Measurements from ENCODE around the gene TMEM26. TPM values are rescaled to one million over a fixed set of nuclear protein-coding genes. Genes with fewer than 3 reads are reported as not detected.
A peak's percentile ranks its signal among the peaks of the same experiment; 100 is the strongest.

TMEM26 gene
- total and polyA plus RNA-seq, 4 donors: 0.16 to 5.8 (median 0.80) TPM

- peaks cover 0 to 9% (median 0%) of the 10 kb centered on the region in 4 donors for H3K36me3 ChIP-seq (ENCODE audit: control insufficient read depth in 4 of 4, insufficient read depth in 4 of 4, low read length in 4 of 4)
- H3K9me3 ChIP-seq (ENCODE audit: control insufficient read depth in 4 of 4, insufficient read depth in 3 of 4, low read length in 3 of 4): no peaks in the 10 kb centered on the region
- TF ChIP-seq, protein P1, sequence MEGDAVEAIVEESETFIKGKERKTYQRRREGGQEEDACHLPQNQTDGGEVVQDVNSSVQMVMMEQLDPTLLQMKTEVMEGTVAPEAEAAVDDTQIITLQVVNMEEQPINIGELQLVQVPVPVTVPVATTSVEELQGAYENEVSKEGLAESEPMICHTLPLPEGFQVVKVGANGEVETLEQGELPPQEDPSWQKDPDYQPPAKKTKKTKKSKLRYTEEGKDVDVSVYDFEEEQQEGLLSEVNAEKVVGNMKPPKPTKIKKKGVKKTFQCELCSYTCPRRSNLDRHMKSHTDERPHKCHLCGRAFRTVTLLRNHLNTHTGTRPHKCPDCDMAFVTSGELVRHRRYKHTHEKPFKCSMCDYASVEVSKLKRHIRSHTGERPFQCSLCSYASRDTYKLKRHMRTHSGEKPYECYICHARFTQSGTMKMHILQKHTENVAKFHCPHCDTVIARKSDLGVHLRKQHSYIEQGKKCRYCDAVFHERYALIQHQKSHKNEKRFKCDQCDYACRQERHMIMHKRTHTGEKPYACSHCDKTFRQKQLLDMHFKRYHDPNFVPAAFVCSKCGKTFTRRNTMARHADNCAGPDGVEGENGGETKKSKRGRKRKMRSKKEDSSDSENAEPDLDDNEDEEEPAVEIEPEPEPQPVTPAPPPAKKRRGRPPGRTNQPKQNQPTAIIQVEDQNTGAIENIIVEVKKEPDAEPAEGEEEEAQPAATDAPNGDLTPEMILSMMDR (IDR thresholded peaks at IDR 0.05; ENCODE audit: control extremely low read depth, extremely low read depth): no peak
- whole genome bisulfite sequencing, 2 donors: 94 to 96% methylated on average over 18 of the region's 18 CpGs
- H3K4me1 ChIP-seq (ENCODE audit: control insufficient read depth in 5 of 5, insufficient read depth in 5 of 5, low read length in 5 of 5): peaks cover 0 to 52% (median 6%) of the 10 kb centered on the region in 5 donors
- H3K9ac ChIP-seq (ENCODE audit: insufficient read depth in 1 of 2, low read length in 2 of 2): no peak overlapping the region
- ATAC-seq (ENCODE audit: insufficient read depth, low FRiP score) (no peak), DNase-seq (no peak)
- H3K4me3 ChIP-seq: no peak overlapping the region
- no peak overlapping the region for H3K27ac ChIP-seq (ENCODE audit: low read depth in 1 of 2, low read length in 1 of 2)
- no peaks in the 10 kb centered on the region for H3K27me3 ChIP-seq (ENCODE audit: control insufficient read depth in 3 of 3, insufficient read depth in 3 of 3, low read length in 2 of 3)
Observed at GRCh38 chr10:61410353-61411070, 42.7 kb downstream of the TMEM26 start.

GRCh38 chr10:61409157-61409556 is 44.0 kb downstream of the TMEM26 start:
- Histone ChIP-seq H3K9ac (ENCODE audit: insufficient read depth in 1 of 2, low read length in 2 of 2) (no peak overlapping the region), H3K27me3 (ENCODE audit: control insufficient read depth in 3 of 3, insufficient read depth in 3 of 3, low read length in 2 of 3) (no peaks in the 10 kb centered on the region), H3K4me3 (no peak overlapping the region), H3K36me3 (ENCODE audit: control insufficient read depth in 4 of 4, insufficient read depth in 4 of 4, low read length in 4 of 4) (peaks cover 0 to 9% (median 0%) of the 10 kb centered on the region in 4 donors), H3K27ac (ENCODE audit: low read depth in 1 of 2, low read length in 1 of 2) (no peak overlapping the region), H3K9me3 (ENCODE audit: control insufficient read depth in 4 of 4, insufficient read depth in 3 of 4, low read length in 3 of 4) (no peaks in the 10 kb centered on the region), H3K4me1 (ENCODE audit: control insufficient read depth in 5 of 5, insufficient read depth in 5 of 5, low read length in 5 of 5) (peaks cover 0 to 57% (median 6%) of the 10 kb centered on the region in 5 donors)
- 91 to 92% methylated on average over 7 of the region's 7 CpGs for WGBS, 2 donors
- DNase-seq: no peak
- TF ChIP-seq, protein P1 (IDR thresholded peaks at IDR 0.05; ENCODE audit: control extremely low read depth, extremely low read depth): no peak
- ATAC-seq (ENCODE audit: insufficient read depth, low FRiP score): no peak

DNA sequence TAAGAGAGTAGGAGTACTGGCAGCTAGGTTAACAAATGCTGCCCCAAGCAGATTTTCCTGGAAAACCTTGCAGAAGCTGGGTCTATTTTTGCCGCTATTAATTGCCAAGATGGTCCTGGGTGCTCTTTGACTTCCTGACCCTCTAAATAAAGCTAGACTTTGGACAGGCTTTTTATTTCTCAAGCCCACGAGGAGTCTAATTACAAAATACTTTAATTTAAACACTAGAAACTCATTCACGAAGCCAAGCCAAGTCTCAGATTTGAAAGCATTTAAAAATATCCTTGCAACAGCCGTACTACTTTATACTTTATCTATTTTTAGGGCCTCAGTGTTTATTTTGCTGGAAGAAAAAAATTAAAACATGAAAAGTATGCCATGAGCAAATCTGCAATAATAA is 45.1 kb downstream of the TMEM26 start:
- ATAC-seq (ENCODE audit: insufficient read depth, low FRiP score) (no peak), DNase-seq (peak; percentile 63 to 96 (median 95))
- peaks cover 0 to 8% (median 0%) of the 10 kb centered on the region in 4 donors for H3K36me3 ChIP-seq (ENCODE audit: control insufficient read depth in 4 of 4, insufficient read depth in 4 of 4, low read length in 4 of 4)
- no peak overlapping the region for H3K9ac ChIP-seq (ENCODE audit: insufficient read depth in 1 of 2, low read length in 2 of 2)
- peaks cover 0 to 57% (median 6%) of the 10 kb centered on the region in 5 donors for H3K4me1 ChIP-seq (ENCODE audit: control insufficient read depth in 5 of 5, insufficient read depth in 5 of 5, low read length in 5 of 5)
- H3K9me3 ChIP-seq (ENCODE audit: control insufficient read depth in 4 of 4, insufficient read depth in 3 of 4, low read length in 3 of 4): no peaks in the 10 kb centered on the region
- H3K4me3 ChIP-seq: no peak overlapping the region
- no peaks in the 10 kb centered on the region for H3K27me3 ChIP-seq (ENCODE audit: control insufficient read depth in 3 of 3, insufficient read depth in 3 of 3, low read length in 2 of 3)
- no peak overlapping the region for H3K27ac ChIP-seq (ENCODE audit: low read depth in 1 of 2, low read length in 1 of 2)
- WGBS, 2 donors: 30 to 63% methylated on average over 4 of the region's 4 CpGs
- TF ChIP-seq, protein P1 (IDR thresholded peaks at IDR 0.05; ENCODE audit: control extremely low read depth, extremely low read depth): no peak
